ENCODE results near the gene CDH4. TPM values are rescaled to one million over a fixed set of nuclear protein-coding genes. Genes with fewer than 3 reads are reported as not detected.

Gene CDH4
- total RNA-seq, 4 donors from 2014 or later = 0.13 to 0.38 (median 0.21) TPM; not detected in 1

- Histone ChIP-seq H3K4me3 (no peak overlapping the region), H3K4me1 (no peaks in the 10 kb centered on the region), H3K27me3 (no peaks in the 10 kb centered on the region), H3K9me3 (no peaks in the 10 kb centered on the region), H3K36me3 (no peaks in the 10 kb centered on the region), H3K27ac (no peak overlapping the region)
- DNase-seq = no peak
- TF ChIP-seq POLR2A (IDR thresholded peaks at IDR 0.05) (no peak), CTCF (IDR thresholded peaks at IDR 0.05) (no peak)
- intact Hi-C loops (cut with DNase I) = no loop called here
- 82 to 83% methylated on average over 13 to 25 of the region's 27 CpGs for WGBS, 2 donors
Measured at GRCh38 chr20:61819921-61820825, 568.1 kb downstream of the CDH4 start.

- Histone ChIP-seq H3K9me3 (no peaks in the 10 kb centered on the region), H3K4me3 (no peak overlapping the region), H3K4me1 (no peaks in the 10 kb centered on the region), H3K36me3 (no peaks in the 10 kb centered on the region), H3K27me3 (no peaks in the 10 kb centered on the region), H3K27ac (no peak overlapping the region)
- intact Hi-C loops (cut with DNase I) = no loop called here
- TF ChIP-seq POLR2A (IDR thresholded peaks at IDR 0.05) (no peak), CTCF (IDR thresholded peaks at IDR 0.05) (no peak)
- WGBS, 2 donors = 53 to 65% methylated on average over 5 of the region's 5 CpGs
- DNase-seq = no peak
Measured at GRCh38 chr20:61821735-61822134, 569.7 kb downstream of the CDH4 start.

GRCh38 chr20:61822396-61822795 is 570.3 kb downstream of the CDH4 start:
- Histone ChIP-seq H3K27ac (no peak overlapping the region), H3K4me3 (no peak overlapping the region), H3K36me3 (no peaks in the 10 kb centered on the region), H3K4me1 (no peaks in the 10 kb centered on the region), H3K9me3 (no peaks in the 10 kb centered on the region), H3K27me3 (no peaks in the 10 kb centered on the region)
- no peak for DNase-seq
- intact Hi-C loops (cut with DNase I) = no loop called here
- 84 to 88% methylated on average over 12 of the region's 12 CpGs for WGBS, 2 donors
- TF ChIP-seq CTCF (IDR thresholded peaks at IDR 0.05) (no peak), POLR2A (IDR thresholded peaks at IDR 0.05) (no peak)

GRCh38 chr20:61823242-61823641 is 571.2 kb downstream of the CDH4 start:
- 60 to 87% methylated on average over 2 of the region's 2 CpGs for WGBS, 2 donors
- DNase-seq = no peak
- Histone ChIP-seq H3K27me3 (no peaks in the 10 kb centered on the region), H3K36me3 (no peaks in the 10 kb centered on the region), H3K4me1 (no peaks in the 10 kb centered on the region), H3K4me3 (no peak overlapping the region), H3K27ac (no peak overlapping the region), H3K9me3 (no peaks in the 10 kb centered on the region)
- TF ChIP-seq POLR2A (IDR thresholded peaks at IDR 0.05) (no peak), CTCF (IDR thresholded peaks at IDR 0.05) (no peak)
- intact Hi-C loops (cut with DNase I) = no loop called here

- Histone ChIP-seq H3K36me3 (no peaks in the 10 kb centered on the region), H3K4me3 (no peak overlapping the region), H3K27me3 (peaks cover 0 to 38% (median 0%) of the 10 kb centered on the region in 4 donors), H3K27ac (no peak overlapping the region), H3K4me1 (no peaks in the 10 kb centered on the region), H3K9me3 (no peaks in the 10 kb centered on the region)
- intact Hi-C loops (cut with DNase I) = no loop called here
- no peak for DNase-seq
- 82 to 90% methylated on average over 12 to 14 of the region's 14 CpGs for WGBS, 2 donors
- TF ChIP-seq POLR2A (IDR thresholded peaks at IDR 0.05) = no peak
- no peak for TF ChIP-seq CTCF (IDR thresholded peaks at IDR 0.05)
Measured at GRCh38 chr20:61828891-61829290, 576.8 kb downstream of the CDH4 start.
